NCI-H2171 treated with DMSO at 0.1 percent for 48 hours (cell line): ENCODE results near the gene IGF1R.
A peak's percentile ranks its signal among the peaks of the same experiment; 100 is the strongest.

Experiments used
- DNase-seq: peaks from one replicate; lab custom pipeline; 2025; lab: John Stamatoyannopoulos, UW

The IGF1R gene

DNA sequence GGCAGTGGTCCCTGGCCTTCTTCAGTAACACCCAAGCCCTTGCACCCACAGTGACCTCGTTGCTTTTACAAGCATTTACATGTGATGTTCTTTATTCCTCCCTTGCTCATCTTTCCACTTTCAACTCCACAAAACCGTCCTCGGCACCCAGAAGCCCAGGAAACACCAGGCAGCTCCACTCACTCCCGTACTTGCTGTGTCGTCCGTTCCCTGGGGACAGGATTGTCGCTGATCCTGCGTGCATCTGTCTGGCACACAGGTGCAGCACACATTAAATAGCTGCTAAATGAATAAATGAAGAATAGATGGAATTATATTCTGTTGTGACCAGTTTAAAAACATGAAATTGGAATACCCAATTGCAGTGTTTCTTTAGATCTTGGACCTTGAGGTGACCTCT lies 239.6 kb downstream of the IGF1R start:
- DNase-seq, result no peak

DNA sequence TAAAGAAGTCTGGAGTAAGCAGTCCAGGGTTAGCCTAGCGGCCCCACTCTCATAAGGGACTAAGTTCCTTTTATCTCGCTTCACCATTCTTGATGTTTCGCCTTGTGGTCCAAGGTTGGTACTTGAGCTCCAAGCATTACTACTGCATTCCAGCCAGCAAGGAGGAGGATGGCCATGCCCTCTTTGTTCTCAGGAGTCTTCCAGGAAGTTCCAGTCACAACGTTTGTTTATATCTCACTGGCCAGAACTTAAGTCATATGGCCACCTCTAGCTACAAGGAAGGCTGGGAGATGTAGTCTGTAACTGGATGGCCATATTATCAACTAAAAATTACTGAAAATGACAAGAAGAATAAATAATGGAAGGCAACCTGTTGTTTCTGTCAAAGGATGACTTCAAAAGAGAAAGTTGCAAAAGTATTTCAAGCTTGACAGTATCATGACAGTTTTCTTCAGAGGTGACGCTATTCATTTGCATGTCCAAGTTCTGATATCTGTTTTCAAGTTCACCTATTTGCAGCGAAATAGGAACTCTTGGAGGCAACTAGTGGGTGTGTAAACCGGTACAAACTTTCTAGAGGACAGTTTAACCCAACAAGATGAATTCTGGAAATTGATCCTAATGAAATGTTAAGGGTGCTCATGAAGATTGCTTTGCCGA lies 240.6 kb downstream of the IGF1R start:
- no peak for DNase-seq

DNA sequence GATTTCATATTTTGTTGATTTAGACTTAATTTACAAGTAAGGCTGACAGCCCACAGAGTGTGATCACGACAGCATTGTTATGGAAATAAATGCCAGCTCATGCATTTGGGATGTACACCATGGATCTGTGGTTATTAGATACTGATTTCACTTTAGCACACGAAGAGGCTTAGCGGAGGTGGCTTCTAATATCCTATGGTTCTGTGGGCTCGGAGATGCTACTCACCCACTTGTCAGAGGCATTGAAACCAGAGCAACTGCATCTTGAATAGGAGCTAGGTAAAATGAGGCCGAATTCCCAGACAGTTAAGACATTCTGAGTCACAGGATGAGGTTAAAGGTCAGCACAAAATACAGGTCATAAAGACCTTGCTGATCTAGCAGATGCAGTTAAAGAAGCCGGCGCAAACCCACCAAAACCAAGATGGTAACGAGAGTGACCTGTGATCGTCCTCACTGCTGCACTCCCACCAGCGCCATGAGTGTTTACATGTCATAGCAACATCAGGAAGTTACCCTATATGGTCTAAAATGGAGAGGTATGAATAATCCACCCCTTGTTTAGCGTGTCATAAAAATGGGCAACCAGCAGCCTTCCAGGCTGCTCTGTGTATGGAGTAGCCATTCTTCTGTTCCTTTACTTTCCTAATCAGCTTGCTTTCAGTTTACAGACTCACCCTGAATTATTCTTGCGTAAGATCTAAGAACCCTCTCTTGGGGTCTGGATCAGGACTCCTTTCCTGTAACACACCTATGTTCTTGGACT lies 241.8 kb downstream of the IGF1R start:
- DNase-seq, result no peak

DNA sequence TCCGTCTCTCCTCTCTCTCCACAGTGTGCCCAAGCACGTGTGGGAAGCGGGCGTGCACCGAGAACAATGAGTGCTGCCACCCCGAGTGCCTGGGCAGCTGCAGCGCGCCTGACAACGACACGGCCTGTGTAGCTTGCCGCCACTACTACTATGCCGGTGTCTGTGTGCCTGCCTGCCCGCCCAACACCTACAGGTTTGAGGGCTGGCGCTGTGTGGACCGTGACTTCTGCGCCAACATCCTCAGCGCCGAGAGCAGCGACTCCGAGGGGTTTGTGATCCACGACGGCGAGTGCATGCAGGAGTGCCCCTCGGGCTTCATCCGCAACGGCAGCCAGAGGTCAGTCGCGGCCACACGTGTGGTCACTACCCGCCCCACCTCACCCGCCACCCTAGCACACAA lies 243.0 kb downstream of the IGF1R start:
- no peak for DNase-seq

DNA sequence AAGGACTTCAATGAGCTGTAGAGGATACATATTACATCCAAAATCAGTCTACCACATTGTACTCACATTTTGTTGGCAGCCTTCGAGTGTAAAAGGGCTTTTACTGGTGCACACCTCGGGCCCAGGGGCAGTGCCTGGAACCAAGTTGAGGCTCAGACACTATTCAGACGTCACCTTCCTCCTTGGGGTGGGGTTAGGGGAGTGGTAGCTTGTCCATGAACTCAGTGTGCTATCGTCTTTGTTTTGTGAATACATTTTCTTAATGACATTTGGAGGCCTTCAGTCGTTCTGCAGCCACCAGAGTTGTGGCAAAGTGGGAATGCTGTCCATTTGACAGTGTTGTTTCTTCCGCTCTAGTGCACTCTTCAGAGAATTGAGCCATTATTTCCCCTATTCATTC lies 245.1 kb downstream of the IGF1R start:
- DNase-seq, result no peak

DNA sequence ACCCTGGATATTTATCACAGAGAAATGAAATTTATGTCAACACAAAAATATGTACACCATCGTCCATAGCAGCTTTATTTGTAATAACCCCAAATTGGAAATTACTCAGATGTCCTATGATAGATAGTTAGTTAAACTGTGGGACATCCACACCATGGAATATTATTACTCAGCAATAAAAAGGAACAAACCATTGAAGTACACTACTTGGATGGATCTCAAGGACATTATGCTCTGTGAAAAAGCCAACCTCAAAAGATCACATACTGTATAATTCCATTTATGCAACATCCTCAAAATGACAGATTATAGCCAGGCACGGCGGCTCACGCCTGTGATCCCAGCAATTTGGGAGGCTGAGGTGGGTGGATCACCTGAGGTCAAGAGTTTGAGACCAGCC lies 246.0 kb downstream of the IGF1R start:
- no peak for DNase-seq

DNA sequence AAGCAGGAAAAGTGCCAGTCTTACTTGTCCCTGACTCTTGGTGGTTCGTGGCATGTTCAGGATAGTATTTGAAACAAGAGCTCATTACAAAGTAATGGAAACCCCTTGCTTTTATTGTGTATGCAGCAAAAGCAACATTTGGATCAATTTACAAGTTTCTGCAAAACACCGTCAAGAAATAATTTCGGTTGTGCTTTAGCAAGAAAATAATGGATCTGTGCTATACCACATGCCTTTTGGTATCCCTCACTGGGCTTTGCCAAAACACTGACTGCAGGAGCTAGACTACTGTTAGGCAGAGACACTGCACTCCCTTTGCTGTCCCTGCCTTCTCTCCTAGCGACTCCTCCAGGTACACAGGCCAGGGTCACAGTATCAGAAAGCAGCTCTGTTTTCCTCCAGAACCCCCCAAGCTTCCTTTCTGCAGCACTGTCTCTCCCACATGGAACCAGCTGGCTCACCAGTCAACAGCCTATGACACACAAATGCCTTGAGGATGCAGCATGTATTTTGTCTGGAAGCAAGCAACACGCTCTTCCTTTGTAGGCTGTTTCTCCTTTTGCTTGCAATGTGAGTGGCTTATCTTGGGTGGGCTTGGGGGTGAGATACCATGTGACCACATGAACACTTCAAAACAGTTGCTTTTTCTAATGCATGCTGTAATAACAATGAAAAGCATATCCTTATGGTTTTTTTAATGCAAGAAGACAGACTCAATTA lies 247.8 kb downstream of the IGF1R start:
- peak; percentile 49 for DNase-seq

DNA sequence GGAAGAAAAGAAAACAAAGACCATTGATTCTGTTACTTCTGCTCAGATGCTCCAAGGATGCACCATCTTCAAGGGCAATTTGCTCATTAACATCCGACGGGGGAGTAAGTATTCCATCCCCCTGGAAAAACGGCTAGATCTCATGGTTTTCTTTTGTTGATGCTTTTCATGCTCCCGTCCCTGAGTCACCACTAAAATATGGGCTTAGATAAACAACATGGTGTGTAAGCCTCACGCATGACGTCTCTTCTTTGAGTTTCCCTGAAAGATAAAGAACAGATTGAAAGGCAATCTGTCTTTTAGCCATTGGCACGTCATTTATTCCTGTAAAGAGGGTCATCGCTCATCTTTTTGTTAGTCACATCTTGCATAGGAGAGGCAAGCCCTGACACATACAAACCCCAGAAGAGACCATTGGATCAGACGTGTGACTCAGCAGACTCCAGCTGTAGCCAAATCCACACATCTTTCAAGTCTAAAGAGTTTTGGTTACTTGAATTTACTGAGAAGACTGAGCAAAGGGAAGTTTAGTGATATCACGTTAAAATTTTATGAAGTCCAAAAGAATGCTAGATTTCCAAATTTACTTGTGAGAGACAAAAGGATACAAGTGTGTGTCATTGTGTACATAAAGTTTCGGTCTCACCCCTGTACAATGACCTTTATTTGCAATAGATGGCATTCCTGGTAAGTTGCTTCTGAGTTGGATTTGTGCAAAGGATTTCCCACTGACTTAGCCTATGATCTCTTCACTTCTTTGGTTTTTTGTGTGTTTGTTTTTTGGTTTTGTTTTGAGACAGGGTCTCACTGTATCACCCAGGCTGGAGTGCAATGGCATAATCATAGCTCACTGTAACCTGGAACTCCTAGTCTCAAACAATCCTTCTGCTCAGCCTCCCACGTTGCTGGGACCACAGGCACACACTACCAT lies 248.7 kb downstream of the IGF1R start:
- DNase-seq, result peak; percentile 77

DNA sequence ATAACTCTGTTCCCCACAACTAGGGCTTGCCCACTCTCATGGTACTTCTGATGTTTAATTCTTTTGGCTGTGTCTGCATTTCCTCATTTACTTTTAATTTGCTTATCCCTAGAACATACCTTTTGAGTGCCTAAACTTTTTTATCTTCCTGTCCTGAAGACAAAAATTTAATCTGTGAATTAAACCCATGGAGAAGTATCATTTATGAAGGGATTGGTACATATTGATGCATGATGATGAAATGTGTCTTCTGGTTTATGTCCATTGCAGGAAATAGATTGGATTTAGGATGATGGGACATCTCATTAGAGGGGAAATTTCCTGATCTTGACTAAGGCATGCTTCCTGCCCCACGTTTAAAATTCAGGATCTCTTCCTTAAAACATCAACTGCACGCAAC lies 249.8 kb downstream of the IGF1R start:
- DNase-seq, result no peak

DNA sequence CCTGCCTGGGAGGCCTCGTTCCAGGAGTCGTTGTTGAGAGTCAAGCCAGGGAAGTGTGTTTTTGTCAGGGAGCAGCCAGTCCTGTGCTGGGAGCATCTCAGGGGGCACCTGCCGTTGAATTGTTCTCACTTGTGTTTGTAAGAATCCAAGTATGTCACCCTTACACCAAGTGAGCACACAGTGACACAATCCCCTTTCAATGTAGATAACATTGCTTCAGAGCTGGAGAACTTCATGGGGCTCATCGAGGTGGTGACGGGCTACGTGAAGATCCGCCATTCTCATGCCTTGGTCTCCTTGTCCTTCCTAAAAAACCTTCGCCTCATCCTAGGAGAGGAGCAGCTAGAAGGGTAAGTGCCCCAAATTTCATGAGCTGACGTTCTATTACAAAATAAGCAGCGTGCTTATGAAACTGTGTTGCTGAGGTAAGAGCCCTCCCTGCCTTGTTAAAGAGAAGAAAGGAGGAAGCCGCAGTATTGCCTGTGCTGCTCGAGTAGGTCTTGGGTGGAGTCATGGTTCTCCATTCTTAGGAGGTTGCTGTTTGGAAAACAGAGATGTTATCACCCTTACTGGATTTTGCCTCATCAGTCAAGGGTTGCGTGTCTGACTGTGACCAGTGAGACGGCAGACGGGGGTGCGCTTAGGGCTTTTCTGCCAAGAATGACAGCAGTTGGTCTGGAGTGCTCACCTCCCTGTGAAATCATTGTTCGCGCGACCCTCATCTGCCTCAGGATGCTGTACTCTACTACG lies 251.1 kb downstream of the IGF1R start:
- no peak for DNase-seq

DNA sequence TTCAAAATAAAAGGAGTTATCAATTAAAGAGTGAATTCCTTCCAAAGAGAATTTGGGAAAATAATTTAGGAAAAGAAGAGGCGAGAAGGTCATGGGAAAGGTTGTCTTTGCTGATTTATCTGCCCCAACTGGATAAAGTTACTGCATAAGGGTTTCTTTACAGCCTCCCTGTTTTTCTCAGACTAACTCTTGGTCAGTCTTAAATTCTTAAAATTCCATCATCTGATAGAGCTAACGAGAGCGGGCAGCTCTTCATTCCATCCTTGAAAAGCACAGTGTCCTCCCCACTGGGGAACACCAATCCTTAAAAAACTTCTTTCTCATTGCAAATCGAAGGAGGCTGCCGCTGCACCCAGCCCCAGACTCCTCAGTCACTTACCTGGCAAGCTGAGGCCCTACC lies 252.0 kb downstream of the IGF1R start:
- DNase-seq, result no peak

DNA sequence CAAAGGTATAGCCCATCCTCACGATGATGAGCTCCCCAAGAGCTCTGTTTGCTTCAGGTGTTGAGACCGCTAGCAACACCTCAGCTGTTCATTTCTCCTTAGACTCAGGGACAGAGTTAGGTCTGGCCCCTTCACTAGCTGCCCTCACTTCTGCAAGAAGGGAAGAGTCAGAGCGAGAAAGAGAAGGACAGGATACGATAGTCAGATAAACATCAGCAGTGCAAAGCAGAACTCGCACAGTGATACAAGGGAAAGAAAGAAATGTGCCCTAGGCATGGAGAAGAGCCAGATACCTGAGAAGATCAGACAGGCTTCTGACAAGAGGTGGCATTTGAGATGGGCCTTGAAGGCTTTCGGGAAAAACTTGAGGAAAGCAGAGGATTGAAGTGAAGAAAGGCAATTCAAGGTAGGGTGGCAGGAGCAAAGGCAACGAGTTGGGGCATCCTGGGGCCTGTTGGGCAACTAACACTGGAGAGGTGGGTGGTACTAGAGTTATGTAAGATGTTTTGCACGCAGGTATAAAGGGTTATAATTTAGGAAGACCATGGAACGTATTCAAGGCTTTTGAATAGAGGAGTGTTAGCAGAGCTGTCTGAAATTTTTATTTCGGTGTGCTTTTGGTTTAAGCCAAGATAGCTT lies 253.2 kb downstream of the IGF1R start:
- DNase-seq, result no peak

DNA sequence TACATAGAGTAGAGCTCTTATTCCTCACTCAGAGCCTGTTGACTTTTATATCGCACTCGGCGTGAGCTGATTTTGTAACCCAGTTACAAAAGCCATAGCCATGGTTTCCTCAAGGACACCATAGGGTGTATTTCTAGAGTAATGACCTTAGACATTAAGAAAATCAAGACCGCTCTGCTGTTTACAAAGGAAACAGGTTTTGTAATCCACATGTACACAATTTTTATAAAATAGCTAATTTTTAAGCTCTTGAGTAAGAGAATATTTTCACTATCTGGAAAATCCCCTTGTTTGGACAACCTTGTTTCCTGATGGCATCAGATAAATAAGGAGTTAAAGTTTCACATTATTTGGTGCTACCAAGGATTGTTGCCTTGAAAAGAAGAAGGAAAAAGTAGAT lies 254.6 kb downstream of the IGF1R start:
- no peak for DNase-seq

DNA sequence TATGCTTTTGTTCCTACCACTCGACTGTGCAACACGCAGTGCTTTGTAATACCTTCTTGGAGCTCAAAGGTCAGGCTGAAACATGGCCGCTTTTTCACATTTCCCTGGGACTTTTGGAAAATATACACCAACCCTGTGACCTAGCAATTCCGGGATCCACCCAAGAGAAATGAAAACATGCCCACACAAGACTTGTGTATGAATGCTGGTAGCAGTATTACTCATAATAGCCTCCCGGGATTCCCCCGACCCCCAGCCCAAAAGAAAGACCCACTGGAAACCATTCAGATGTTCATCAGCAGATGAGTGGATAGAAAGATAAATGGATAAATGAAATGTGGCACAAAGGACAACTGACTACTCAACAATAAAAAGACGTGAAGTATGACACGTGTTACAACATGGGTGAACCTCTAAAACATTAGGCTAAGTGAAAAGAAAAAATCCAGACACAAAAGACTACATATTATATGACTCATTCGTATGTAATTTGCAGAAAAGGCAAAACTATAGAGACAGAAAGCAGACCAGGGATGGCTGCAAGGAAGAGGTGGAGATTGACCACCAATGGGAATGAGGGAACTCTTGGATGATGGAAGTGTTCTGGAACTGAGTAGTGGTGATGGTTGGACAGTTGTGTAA lies 255.2 kb downstream of the IGF1R start:
- no peak for DNase-seq

DNA sequence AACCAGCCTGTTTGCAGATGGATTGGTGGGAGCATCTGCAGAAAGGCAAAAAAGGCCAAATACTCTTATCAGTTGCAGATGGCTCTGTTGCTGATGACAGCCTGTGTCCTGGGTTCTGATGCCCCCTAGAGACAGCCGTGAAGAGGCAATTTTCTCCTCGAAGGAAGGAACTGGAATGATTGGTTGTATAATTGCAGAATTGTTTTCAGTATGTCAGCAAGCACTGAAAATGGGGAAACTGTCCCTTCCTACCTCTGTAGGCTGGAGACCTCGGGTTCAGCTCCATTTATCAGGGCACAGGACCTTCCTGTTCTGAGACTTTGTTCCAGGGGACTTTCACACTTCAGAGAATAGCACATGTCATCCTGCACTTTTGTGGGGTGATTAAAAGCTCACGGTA lies 256.2 kb downstream of the IGF1R start:
- peak; percentile 65 for DNase-seq

DNA sequence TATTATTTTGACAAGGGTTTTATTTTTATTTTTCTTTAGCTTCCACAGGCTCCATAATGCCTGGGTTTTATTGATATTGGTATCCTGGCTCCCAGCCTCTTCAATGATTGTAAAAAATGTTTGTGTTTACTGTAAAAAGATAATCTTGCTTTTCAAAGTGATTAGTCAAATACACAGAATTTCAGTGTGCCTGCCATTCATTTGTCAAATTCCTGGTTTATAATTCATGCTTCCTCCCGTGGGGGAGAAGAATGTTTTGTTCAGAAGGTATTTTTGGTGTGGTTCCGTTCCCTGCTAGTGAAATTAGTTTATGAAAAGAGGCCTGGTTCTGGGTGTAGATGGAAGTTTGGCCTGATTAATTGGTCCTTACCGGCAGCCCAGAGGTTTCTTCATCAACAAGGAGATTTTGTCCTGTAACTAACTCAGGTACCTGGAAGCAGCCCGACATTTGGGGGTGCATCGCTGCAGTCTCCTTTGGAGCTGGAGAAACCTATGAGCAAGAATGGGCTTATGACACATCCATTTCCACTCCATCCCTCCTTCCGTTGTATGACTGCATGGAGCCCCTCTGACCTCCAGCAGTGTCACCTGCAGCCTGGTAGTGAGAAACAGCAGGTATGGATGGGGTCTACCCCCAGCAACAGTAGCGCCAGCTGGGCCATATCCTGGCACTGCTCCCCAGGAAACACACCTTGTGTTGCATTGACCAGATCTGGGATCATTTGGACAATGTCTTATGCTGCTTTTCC lies 257.8 kb downstream of the IGF1R start:
- DNase-seq, result no peak

DNA sequence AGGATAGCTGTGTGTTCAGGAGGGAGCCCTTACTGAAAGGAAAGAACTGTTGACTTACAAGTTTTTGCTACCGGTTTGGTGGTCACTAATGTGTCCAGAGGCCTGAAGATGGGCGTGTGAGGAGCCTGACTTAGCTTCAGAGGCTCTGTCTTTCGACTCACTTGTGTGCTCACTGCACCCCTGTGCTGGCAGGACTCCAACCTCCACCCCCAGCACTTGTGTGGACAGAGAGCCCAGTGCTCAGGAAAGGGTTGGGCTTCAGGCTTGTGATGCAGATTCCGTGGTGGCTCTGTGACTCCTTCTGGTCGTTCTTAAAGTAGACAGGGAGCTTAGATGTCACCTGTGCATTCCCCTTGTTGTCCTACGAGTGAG lies 258.4 kb downstream of the IGF1R start:
- no peak for DNase-seq

DNA sequence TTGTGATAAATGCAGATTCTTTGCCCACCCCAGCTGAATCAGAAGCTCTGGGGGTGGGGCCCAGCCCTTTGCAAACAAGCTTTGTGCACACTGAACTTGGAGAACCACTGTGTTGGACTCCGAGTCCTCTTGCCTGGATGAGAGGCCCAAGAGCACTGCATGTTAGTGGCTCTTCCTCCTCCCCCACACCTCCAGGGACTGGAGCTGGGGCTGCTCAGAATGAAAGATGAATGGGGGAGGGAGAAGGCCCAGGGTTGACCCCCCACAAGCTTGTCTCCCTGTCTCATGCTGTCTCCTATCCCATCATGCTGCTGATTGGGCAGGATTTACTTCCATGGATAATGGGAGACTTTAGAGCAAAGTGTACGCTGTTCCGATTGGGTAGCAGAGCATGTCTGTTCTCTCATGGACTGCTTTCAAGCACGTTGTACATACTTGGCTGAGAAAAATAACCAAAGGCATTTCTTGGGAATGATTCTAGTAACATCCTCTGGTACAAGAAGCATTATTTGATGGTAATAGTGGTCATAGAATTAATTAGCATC lies 259.7 kb downstream of the IGF1R start:
- no peak for DNase-seq
